Endothelial cell of umbilical vein (primary cell): Measurements from ENCODE around the gene SLC22A23. TPM values are rescaled to one million over a fixed set of nuclear protein-coding genes. Genes with fewer than 3 reads are reported as not detected.
A peak's percentile ranks its signal among the peaks of the same experiment; 100 is the strongest.

Source experiments
- BruUV-seq: library from RNA; stranded (reverse); fragments of 400-500 nt; replicated peaks from 2 replicates; lab custom pipeline; 2021; lab: Mats Ljungman, UMichigan
- CTCF ChIA-PET: fragments of 300-600, 350-600 bp; sonication (Branson Sonifier 250); formaldehyde crosslinking; loops from one replicate; lab custom pipeline; 2021; ENCODE audit warnings: antibody characterized with exemption, inconsistent platforms; lab: Charles Lee
- POLR2A ChIA-PET: fragments of 300-600, 350-600 bp; sonication (Branson Sonifier 250); formaldehyde crosslinking; loops from one replicate; lab custom pipeline; 2021; ENCODE audit warnings: antibody characterized with exemption, inconsistent platforms; lab: Charles Lee
- DNase-seq: peaks from one replicate; pipeline ENCODE4 v3.0.0-alpha.2; 2011; ENCODE audit warnings: low read depth, low spot score
- FAIRE-seq: peaks from 2 replicates; lab custom pipeline; 2011; peaks lifted over from hg19 to GRCh38; lab: Jason Lieb, UNC
- H2AFZ ChIP-seq: 2 replicates; pipeline ENCODE4 v1.6.0; 2012; ENCODE audit warnings: low read depth, low read length, control low read depth, inconsistent platforms
- H3K27ac ChIP-seq: 2 replicates; pipeline ENCODE4 v1.5.1; 2011; ENCODE audit warnings: low read depth, mild to moderate bottlenecking, control low read depth, low read length, moderate library complexity; ENCODE audit not compliant: insufficient read depth
- H3K27me3 ChIP-seq, 2 experiments: 2 replicates each; pipeline versions ENCODE4 v1.6.0 to v1.6.1; 2011; ENCODE audit warnings: low read length in 2 of 2, mixed read lengths in 1 of 2; ENCODE audit not compliant: control insufficient read depth in 2 of 2, insufficient read depth in 2 of 2
- H3K36me3 ChIP-seq, 2 experiments: 2 replicates in 1 of 2; 3 replicates in 1 of 2; pipeline ENCODE4 v1.5.1; 2011; ENCODE audit warnings: low read length in 2 of 2, mild to moderate bottlenecking in 1 of 2, moderate library complexity in 1 of 2; ENCODE audit not compliant: control insufficient read depth in 2 of 2, insufficient read depth in 2 of 2; ENCODE audit errors: extremely low read depth in 1 of 2
- H3K4me1 ChIP-seq: 3 replicates; pipeline ENCODE4 v1.5.1; 2011; ENCODE audit warnings: mild to moderate bottlenecking, low read length; ENCODE audit not compliant: control insufficient read depth, insufficient read depth; ENCODE audit errors: extremely low read depth
- H3K4me2 ChIP-seq: 2 replicates; pipeline ENCODE4 v1.6.1; 2011; ENCODE audit warnings: low read length, control low read depth, mixed read lengths; ENCODE audit not compliant: insufficient read depth
- H3K4me3 ChIP-seq, 3 experiments: fragments of 200-600 bp in 1 of 3; sonication (generic), shearing (Covaris generic) in 1 of 3; replicated peaks in 1 of 3; 2 replicates each; pipeline ENCODE4 v1.5.1; 2011 to 2016; ENCODE audit warnings: control low read depth in 3 of 3, low read length in 3 of 3, mild to moderate bottlenecking in 2 of 3, inconsistent platforms in 1 of 3, low read depth in 1 of 3, moderate library complexity in 1 of 3; ENCODE audit not compliant: insufficient read depth in 1 of 3
- H3K79me2 ChIP-seq: 2 replicates; pipeline ENCODE4 v1.6.0; 2012; ENCODE audit warnings: low read length, inconsistent platforms; ENCODE audit not compliant: control insufficient read depth, insufficient read depth
- H3K9ac ChIP-seq: replicated peaks from 2 replicates; pipeline ENCODE3; 2011; ENCODE audit warnings: low read length, control low read depth; ENCODE audit not compliant: insufficient read depth; ENCODE audit errors: extremely low read depth
- H3K9me1 ChIP-seq: replicated peaks from 3 replicates; pipeline ENCODE4 v1.6.0; 2011; ENCODE audit warnings: mild to moderate bottlenecking, low read length; ENCODE audit not compliant: control insufficient read depth, insufficient read depth; ENCODE audit errors: extremely low read depth
- H3K9me3 ChIP-seq: replicated peaks from 2 replicates; pipeline ENCODE4 v1.5.1; 2012; ENCODE audit warnings: low read length, inconsistent platforms; ENCODE audit not compliant: control insufficient read depth, insufficient read depth
- H4K20me1 ChIP-seq: replicated peaks from 2 replicates; pipeline ENCODE3; 2011; ENCODE audit warnings: mild to moderate bottlenecking, low read length; ENCODE audit not compliant: control insufficient read depth, insufficient read depth; ENCODE audit errors: extremely low read depth
- CTCF ChIP-seq, 2 donors: IDR thresholded peaks; 1 replicate in 1 of 2; 2 replicates in 1 of 2; pipeline ENCODE4 v1.5.1; 2011; ENCODE audit warnings: low read length in 2 of 2, mild to moderate bottlenecking in 2 of 2, moderate library complexity in 2 of 2, control low read depth in 1 of 2, inconsistent platforms in 1 of 2, low read depth in 1 of 2; ENCODE audit not compliant: insufficient read depth in 1 of 2; ENCODE audit errors: extremely low read depth in 1 of 2
- EZH2 ChIP-seq: IDR thresholded peaks from 2 replicates; pipeline ENCODE4 v1.6.1; 2012; ENCODE audit warnings: borderline replicate concordance, low read depth, mild to moderate bottlenecking, moderate library complexity, low read length, inconsistent platforms; ENCODE audit not compliant: severe bottlenecking
- GATA2 ChIP-seq: IDR thresholded peaks from 2 replicates; pipeline ENCODE4 v1.7.0; 2011; ENCODE audit warnings: low read depth, mild to moderate bottlenecking, moderate library complexity, mixed read lengths, low read length; ENCODE audit not compliant: insufficient read length, insufficient read depth
- MAX ChIP-seq: IDR thresholded peaks from 2 replicates; pipeline ENCODE4 v1.6.1; 2011; ENCODE audit not compliant: insufficient read depth, insufficient read length
- dilution Hi-C: fragments of 300-500 bp; cut with MboI; formaldehyde crosslinking; loops from one replicate; pipeline ENCODE4 v1.15.0; 2019; ENCODE audit warnings: low sequenced_read_pairs; ENCODE audit not compliant: extremely low pct_ligation_motif_present
- intact Hi-C: fragments of 100-400 bp; cut with micrococcal nuclease; formaldehyde crosslinking; loops from one replicate; pipeline ENCODE4 v1.10.0; 2022
- polyA plus RNA-seq, 4 experiments: library from polyadenylated mRNA; depleted of rRNA in 3 of 4; stranded (reverse) in 3 of 4; unstranded in 1 of 4; fragments of >200 nt; gene quantifications; 2 replicates each; pipeline versions ENCODE4 v1.2.1 to v1.2.3, GENCODE V29; 2011 to 2012; ENCODE audit warnings: missing spikeins in 1 of 4
- total RNA-seq: library from RNA; stranded (reverse); gene quantifications from 2 replicates; pipeline ENCODE4 v1.2.3, GENCODE V29; 2021

The SLC22A23 gene
- total and polyA plus RNA-seq, 2 donors (not counting 3 experiments of a cell fraction or from before 2014, with no cell fraction given): 4.2 to 14.3 TPM

- Histone ChIP-seq H3K27me3 (peaks cover 7 to 20% of the 10 kb centered on the region in 2 experiments), H3K27ac (no peak overlapping the region), H3K4me3 (peak overlapping the region in 2 of 3 experiments; percentile 30 to 67), H3K4me2 (peak overlapping the region; percentile 50), H4K20me1 (no peaks in the 10 kb centered on the region), H3K79me2 (no peaks in the 10 kb centered on the region), H3K9ac (no peak overlapping the region), H2AFZ (peak overlapping the region; percentile 46), H3K9me1 (no peaks in the 10 kb centered on the region), H3K4me1 (peaks cover 5% of the 10 kb centered on the region), H3K36me3 (no peaks in the 10 kb centered on the region), H3K9me3 (no peaks in the 10 kb centered on the region)
- peak; percentile 24 for DNase-seq
- ChIA-PET POLR2A (no interaction called here), CTCF (interaction anchor here (1.1 to 1.6 kb wide), 4 partner anchors 10 to 38 kb away, joined by 3 to 5 read pairs (median 4); no protein-coding TSS in a partner anchor)
- BruUV-seq: no TSS peak
- TF ChIP-seq MAX: no peak
- no peak for TF ChIP-seq GATA2
- TF ChIP-seq CTCF (IDR thresholded peaks at IDR 0.05; ENCODE audit: extremely low read depth in 1 of 2, insufficient read depth in 1 of 2, low read depth in 1 of 2, low read length in 2 of 2): peak in 1 of 2 donors; percentile 6
- peak; percentile 86 for TF ChIP-seq EZH2
- no peak for FAIRE-seq
- dilution Hi-C loops: no loop called here
- intact Hi-C loops: loop anchor here (1.0 to 5.0 kb wide), 3 partner anchors 107 to 277 kb away; no protein-coding TSS in a partner anchor
Observed at GRCh38 chr6:3455569-3456394, 1.1 kb downstream of the SLC22A23 start.
